ENCODE results near the gene THOC7.

Gene THOC7

DNA sequence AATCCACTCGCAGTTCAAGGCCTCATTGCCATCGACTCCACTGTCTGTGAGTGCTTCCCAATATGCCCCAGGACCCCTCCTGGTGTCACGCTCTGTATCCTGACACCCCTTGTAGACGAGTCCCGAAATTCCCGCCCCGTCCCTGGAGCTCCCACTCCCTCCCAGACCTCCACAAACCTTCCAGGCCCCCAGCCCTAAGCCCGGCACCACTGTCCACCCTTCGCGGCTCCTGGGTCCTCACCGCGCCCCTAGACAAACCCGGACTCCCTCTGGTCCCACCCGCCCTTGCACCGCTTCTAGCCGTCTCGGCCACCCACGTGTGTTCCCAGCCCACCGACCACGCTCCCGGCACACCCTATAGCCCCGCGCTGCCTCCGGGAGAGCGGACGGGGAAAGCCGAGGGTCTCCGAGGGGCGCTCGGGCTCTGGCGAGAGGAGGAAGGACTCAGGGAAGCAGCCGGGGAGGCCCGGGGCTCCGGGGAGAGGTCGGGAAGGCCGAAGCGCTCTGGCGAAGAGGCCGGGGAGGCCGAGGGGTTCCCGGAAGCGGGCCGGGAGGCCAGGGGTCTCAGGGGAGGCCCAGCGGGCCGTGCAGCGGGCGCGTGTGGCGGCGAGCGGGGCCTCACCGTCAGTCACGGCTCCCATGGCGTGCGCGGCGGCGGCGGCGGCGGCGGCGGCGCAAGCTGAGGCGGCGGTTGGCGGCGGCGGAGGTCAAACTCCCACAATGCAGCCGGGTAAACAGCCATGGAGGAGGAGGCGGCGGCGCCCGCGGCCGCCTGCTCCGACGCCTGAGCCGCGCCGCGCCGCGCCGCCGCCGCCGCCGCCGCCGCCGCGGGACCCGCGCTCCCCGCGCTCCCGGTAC is at the start of gene THOC7, which contains the start of gene ATXN7:
Gene THOC7, minus strand, starts transcription at position 656 of the 858 bp plus-strand sequence. Its CDS starts 15 bp downstream, at position 641.
Gene ATXN7, plus strand, starts transcription at position 718 of the 858 bp plus-strand sequence. CDS start 48,732 bp downstream, outside the sequence.
- DNase-seq: peak; percentile 71

- DNase-seq: no peak
Observed at GRCh38 chr3:63912768-63913588, 49.4 kb upstream of the THOC7 start.

DNA sequence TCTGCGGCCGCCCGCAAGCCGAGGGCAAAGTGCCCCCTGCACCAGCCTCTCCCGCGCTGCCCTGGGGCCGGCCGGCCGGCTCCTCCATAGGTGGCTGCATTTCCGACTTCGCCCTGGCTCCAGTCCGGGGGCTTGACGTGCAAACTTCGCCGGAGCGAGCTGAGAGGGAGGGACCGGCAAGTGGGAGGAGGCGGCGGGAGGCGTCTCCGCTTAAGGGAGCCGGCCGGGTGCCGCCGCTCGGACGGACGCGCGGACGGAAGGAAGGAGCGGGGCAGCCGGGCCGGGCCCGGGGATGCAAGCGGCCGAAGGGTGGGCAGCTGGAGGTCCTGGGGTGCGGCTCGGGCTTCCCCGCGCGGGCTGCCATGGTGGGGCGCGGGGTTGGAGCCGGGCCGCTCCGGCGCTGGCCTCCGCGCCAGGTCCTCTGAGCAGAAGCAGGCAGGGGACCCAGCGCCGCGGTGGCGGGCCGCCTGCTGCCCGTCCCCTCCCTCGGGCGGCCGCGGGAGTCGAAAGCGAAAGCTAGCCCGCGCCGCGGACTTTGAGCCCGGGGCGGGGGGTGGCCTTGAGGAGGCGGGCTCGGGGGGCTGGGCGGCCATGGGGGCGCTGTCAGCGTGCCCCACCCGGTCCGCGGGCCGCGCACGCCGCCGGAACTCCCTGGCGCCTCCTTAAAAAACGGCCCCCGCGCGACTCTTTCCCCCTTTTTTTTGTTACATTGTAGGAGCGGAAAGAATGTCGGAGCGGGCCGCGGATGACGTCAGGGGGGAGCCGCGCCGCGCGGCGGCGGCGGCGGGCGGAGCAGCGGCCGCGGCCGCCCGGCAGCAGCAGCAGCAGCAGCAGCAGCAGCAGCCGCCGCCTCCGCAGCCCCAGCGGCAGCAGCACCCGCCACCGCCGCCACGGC is 48.5 kb upstream of the THOC7 start, which contains the start of gene SCAANT1:
Gene SCAANT1, minus strand, starts transcription at position 511 of the 895 bp plus-strand sequence.
- DNase-seq: peak; percentile 86

DNA sequence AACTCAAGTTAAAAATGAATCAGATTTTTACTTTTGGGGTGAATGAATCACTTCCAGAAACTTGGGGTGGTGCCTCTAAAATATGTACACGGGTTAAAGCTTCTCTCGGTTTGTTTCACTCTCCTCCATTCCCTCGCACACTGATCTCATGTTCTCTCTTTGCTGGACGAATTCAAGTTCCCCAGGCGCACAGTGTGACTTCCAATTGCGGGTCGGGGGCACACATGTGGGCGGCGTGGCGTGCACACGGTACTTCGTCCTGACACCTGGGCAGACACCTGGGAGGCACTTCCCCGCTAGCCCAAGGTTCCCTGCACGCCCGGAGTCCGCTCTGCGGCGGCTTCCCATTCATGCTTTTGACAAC is 47.9 kb upstream of the THOC7 start:
- peak; percentile 20 for DNase-seq

DNA sequence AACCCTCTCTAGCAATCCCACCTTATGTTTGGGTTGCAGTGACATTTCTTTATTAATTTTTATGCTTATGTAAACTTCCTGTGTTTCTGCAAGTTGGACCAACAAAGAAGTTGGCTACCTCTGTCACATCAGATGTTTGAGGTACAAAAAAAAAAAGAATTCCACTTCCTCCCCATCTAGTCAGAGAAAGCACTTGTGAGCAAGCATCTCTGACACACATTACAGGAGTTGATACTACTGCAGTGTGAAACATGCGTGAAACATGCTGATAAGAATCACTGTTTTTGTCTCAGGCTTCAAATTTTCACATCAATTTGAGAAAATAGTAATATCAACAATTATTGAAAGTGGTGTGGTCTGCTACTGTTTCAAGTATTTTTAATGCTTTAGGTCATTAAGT is 47.3 kb upstream of the THOC7 start:
- no peak for DNase-seq

GRCh38 chr3:63910001-63910400 is 46.4 kb upstream of the THOC7 start:
- peak; percentile 54 for DNase-seq

DNA sequence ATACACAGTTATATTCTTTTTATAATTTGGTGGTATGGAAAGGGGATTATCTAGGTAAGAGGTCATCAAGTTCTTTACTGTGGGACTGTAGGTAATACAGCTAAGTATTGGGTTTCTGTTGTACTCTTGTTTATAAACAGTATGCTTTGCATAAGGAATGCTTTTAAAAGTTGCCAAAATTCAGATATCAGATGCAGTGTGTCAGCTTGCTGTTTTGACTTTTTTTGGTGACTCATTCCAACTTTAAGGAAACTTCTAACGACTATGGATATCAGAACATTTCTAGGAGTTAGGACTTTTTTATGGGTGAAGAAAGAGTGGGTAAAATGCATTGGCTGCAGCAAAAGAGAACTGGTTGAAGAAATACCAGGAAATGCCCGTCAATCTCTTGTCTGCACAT is 45.8 kb upstream of the THOC7 start:
- DNase-seq: no peak

DNA sequence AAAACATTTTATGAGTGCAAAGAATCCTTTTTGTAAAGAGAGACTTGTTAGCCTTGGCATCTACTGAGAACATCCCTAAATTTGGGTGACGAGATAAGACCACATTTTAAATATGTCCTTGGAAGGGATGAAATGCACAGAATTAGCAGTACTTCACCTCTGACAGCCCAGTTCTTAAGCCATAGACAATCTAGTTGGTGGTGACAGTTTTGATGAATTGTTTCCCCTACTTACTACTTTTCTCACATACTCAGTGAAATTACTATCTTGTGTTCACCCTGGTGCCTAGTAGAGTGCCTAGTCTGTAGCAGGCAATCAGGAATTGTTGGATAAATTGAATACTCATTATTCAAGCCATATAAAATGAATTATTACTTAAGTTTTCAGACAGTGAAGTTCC is 45.2 kb upstream of the THOC7 start:
- no peak for DNase-seq

GRCh38 chr3:63908081-63908736 is 44.6 kb upstream of the THOC7 start:
- DNase-seq: no peak

GRCh38 chr3:63905731-63906620 is 42.4 kb upstream of the THOC7 start:
- no peak for DNase-seq

- peak; percentile 83 for DNase-seq
Observed at GRCh38 chr3:63900459-63900858, 36.9 kb upstream of the THOC7 start.

DNA sequence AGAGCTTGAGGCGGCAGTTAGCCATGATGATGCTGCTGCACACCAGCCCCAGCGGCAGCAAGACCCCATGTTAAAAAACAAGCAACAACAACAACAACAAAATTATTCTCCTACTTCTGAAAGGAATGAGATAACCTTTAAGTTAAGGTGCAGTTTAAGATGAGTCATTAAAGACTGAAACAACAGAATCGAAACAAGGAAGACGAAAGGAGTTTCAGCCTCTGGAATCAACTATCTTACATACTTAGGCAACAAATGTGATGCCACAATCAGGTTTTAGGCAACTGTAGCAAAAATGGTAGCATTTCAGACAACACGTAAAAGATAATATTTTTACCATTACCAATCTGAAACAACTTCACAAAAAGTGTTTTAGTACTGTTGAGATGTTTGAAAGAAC is 36.4 kb upstream of the THOC7 start:
- DNase-seq: peak; percentile 57

DNA sequence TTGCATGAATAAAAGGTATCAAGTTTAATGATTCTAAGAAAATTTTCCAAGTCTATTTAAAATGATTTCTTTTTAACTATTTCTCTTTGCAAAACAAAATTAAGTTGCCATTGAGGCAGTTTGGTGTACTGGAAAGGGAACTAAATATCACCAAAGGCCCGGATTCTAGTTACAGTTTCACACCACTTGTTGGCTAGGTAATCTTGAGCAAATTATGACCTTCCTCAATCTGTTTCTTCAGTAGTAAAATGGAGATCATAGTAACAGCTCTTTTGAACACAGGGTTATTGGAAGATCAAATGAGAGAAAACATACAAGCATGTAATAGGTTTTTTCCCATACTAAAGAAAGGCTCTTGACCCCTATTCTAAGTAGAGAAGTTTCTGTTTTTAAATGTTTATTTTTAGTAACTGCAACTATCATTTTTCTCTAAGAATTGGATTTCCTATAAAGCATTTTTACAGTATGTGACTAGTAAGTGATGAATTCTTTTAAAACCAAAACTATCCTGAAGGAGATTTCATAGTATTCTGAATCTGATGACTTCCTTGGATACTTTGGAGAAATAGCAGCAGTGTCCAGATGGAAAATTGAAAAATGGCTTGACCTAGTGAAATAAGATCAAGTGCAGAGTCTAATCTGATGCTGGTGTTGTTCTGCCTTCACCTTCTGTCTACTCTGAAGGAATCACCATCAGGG is 32.9 kb upstream of the THOC7 start:
- peak; percentile 51 for DNase-seq

DNA sequence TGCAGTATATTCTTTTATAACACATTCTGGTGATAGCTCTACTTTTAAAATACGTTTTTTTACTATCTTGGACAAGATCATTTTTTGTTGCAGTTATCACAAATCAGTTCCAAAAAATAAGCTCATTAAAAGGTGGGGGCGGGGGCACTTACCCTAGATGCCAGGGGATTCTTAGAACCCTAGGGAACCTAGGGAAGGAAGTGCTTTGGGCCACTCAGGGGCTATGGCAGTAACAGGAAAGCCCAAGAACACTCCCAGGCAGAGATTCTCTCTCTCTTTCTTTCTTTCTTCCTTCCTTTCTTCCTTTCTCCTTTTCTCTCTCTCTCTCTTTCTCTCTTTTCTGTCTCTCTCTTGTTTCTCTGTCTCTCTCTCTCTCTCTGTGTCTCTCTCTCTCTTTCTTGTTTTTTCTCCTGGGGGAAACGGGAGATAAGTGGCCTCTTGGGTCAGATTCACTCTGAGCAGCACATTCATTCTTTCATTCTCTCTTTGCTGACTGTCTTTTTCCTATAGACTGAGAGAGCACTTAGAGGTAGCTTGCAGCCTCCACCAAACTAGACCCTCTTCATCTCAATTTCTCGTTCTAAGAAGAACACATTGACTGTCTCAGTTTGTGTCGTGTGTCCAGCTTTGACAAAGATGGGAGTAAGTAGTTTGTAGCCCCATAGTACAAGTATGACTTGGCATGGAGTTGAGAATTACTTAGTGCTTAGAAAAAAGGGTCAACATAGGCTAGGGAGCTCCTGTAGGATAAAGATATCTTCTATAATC is 32.0 kb upstream of the THOC7 start:
- DNase-seq: no peak

DNA sequence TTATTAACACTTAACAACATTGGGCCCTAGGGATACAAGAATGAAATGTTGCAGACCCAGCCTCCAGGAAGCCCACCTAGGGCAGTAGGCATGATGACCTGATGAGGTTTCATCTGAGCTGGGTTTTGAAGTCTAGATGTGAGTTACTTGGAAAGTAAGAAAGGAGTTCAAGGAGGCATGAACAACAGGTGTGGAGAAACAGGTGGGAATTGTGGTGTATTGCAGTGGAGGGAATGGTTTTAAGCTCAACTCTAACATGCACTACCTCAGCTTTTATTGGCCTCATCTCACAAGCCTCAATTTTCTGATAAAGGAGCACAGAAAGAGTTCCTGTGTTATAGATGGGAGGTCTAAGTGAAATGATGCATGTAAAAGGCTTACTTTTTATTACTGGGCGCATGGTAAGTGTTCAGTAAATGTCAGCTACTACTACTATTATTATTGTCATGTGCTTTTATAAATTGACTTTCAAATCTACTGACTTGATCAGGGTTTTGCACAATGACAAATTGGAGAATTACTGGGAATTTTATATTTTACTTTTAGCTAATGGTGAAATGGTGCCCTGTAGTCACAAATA is 29.3 kb upstream of the THOC7 start:
- no peak for DNase-seq

DNA sequence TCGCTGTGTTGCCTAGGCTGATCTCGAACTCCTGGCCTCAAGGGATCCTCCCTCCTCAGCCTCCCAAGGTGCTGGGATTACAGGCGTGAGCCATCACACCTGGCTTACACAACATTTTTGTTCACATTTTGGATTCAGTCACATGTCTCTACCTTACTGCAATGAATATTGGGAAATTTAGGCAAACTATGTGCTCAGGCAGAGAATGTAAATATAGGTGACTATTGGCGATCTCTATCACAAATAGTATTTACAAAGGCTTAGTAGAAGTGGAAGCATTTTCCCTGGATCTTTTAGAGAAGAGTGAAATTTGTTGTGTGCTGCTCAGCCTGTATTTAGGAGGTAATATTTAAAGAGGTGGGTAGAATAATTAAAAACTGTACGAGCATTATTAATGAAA is 27.9 kb upstream of the THOC7 start:
- DNase-seq: no peak

GRCh38 chr3:63886858-63887257 is 23.3 kb upstream of the THOC7 start:
- DNase-seq: no peak

DNA sequence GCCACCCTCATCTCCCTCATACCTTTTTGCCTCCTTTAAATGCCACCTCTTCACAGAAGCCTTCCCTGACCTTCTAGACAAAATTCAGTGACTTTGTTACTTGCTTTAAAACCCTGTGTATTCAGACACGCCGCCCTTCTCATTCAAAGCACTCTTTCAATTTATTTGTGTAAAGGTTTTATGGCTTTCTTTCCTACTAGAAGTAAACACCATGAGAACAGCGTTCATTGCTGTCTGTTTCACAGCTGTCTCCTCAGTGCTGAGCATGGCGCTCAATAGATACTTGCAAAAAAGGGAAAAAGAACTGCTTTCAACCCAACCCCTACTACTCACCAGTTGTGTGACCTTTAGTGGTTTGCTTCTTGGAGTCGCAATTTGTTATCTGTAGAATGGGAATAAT is 17.0 kb upstream of the THOC7 start:
- no peak for DNase-seq

DNA sequence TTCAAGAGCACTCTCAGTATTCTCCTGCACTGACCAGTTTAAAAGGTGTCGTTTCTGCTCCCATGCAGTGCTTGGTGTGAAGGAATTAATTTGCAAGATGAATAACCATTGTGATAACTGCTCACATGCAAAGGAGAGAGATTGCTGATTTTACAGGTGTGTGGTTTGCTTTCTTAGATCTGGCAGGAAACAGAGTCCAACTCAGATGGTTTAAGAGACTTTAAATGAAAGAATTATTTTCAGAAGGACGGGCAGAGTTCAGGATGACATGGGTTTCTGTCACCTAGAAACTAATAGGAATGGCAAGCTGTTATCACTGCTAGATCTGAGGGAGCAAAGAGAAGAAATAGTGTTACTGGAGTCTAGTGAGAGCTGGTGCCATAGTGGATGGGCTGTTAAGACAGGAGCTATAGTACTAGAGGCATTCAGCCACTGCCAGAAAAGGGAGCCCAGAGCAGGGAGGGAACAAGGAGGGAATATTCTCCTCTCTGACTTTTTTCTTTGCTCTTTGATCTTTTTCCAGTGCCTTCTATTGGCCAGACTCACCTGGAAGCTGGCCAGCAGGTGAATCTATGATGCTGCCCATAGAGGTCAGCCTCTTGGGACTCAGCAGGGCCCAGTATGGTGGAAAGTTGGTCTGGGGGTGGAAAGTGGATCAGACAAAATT is 14.9 kb upstream of the THOC7 start:
- DNase-seq: no peak

All from inflammatory macrophage treated with lipopolysaccharide for 4 hours (primary cell).